Neural progenitor cell (in vitro differentiated cells): Measurements from ENCODE around the gene CNTN2. TPM values are rescaled to one million over a fixed set of nuclear protein-coding genes. Genes with fewer than 3 reads are reported as not detected.

Source experiments
- DNase-seq: peaks from one replicate; pipeline ENCODE4 v3.0.0-alpha.2; 2016; ENCODE audit warnings: low spot score
- H2AFZ ChIP-seq: fragments of 200-600 bp; sonication (generic); replicated peaks from 2 replicates; pipeline ENCODE4 v1.6.1; 2016; ENCODE audit warnings: antibody characterized with exemption
- H3F3A ChIP-seq: fragments of 200-600 bp; sonication (generic); 2 replicates; pipeline ENCODE4 v1.6.1; 2016; ENCODE audit warnings: antibody characterized with exemption, low read depth
- H3K27ac ChIP-seq: fragments of 200-600 bp; sonication (generic); 2 replicates; pipeline ENCODE4 v1.5.1; 2016; ENCODE audit warnings: mild to moderate bottlenecking
- H3K27me3 ChIP-seq: fragments of 200-600 bp; sonication (generic); 2 replicates; pipeline ENCODE4 v1.6.1; 2016; ENCODE audit warnings: mild to moderate bottlenecking, moderate library complexity
- H3K36me3 ChIP-seq: fragments of 200-600 bp; sonication (generic); 2 replicates; pipeline ENCODE4 v1.5.1; 2016
- H3K4me1 ChIP-seq: fragments of 200-600 bp; sonication (generic); 2 replicates; pipeline ENCODE4 v1.6.1; 2016; ENCODE audit warnings: mixed run types
- H3K4me2 ChIP-seq: fragments of 200-600 bp; sonication (generic); 2 replicates; pipeline ENCODE4 v1.6.1; 2016
- H3K4me3 ChIP-seq: fragments of 200-600 bp; sonication (generic); 2 replicates; pipeline ENCODE4 v1.5.1; 2016
- H3K79me2 ChIP-seq: fragments of 200-600 bp; sonication (generic); 2 replicates; pipeline ENCODE4 v1.6.1; 2016; ENCODE audit warnings: low read depth
- H3K9ac ChIP-seq: fragments of 200-600 bp; sonication (generic); 2 replicates; pipeline ENCODE4 v1.6.1; 2016
- H3K9me3 ChIP-seq: fragments of 200-600 bp; sonication (generic); 2 replicates; pipeline ENCODE4 v1.5.1; 2016; ENCODE audit warnings: low read depth
- H4K20me1 ChIP-seq: fragments of 200-600 bp; sonication (generic); 2 replicates; pipeline ENCODE4 v1.6.1; 2016; ENCODE audit warnings: low read depth
- H3K27ac Mint-ChIP-seq: 3 replicates; pipeline ENCODE4 v1.8.0; 2021; ENCODE audit warnings: mixed read lengths
- H3K27me3 Mint-ChIP-seq: 2 replicates; pipeline ENCODE4 v1.8.0; 2022; ENCODE audit warnings: low read depth, mild to moderate bottlenecking, inconsistent platforms, moderate library complexity, mixed read lengths; ENCODE audit not compliant: insufficient read depth
- H3K36me3 Mint-ChIP-seq: 3 replicates; pipeline ENCODE4 v1.8.0; 2021; ENCODE audit warnings: mixed read lengths
- H3K4me1 Mint-ChIP-seq: 3 replicates; pipeline ENCODE4 v1.8.0; 2021; ENCODE audit warnings: mixed read lengths
- H3K4me3 Mint-ChIP-seq: 3 replicates; pipeline ENCODE4 v1.8.0; 2021; ENCODE audit warnings: mild to moderate bottlenecking, moderate library complexity, mixed read lengths
- H3K9me3 Mint-ChIP-seq: 3 replicates; pipeline ENCODE4 v1.8.0; 2020; ENCODE audit warnings: mixed read lengths
- CTCF ChIP-seq: fragments of 200-600 bp; sonication (generic); IDR thresholded peaks from 2 replicates; pipeline ENCODE4 v1.5.1; 2017; ENCODE audit warnings: antibody characterized with exemption, mild to moderate bottlenecking
- EZH2 ChIP-seq: fragments of 200-600 bp; sonication (generic); IDR thresholded peaks from 2 replicates; pipeline ENCODE4 v1.6.1; 2017; ENCODE audit warnings: antibody characterized with exemption, mild to moderate bottlenecking, moderate library complexity
- EZH2phosphoT487 ChIP-seq: fragments of 200-600 bp; sonication (generic); IDR thresholded peaks from 2 replicates; pipeline ENCODE4 v1.6.1; 2017; ENCODE audit warnings: antibody characterized with exemption
- total RNA-seq: library from RNA; depleted of rRNA; stranded (reverse); fragments of >200 nt; gene quantifications from 2 replicates; pipeline ENCODE4 v1.2.3, GENCODE V29; 2015; ENCODE audit warnings: low replicate concordance

CNTN2 gene
- total RNA-seq, 1 donor from 2014 or later, result 8.4 TPM

GRCh38 chr1:205013683-205014367, 29.2 kb upstream of the CNTN2 start:
- Mint-ChIP-seq H3K27ac (peak overlapping the region; percentile 89), H3K9me3 (no peaks in the 10 kb centered on the region), H3K36me3 (no peaks in the 10 kb centered on the region), H3K4me3 (peak overlapping the region; percentile 53), H3K4me1 (peaks cover 54% of the 10 kb centered on the region), H3K27me3 (peaks cover 14% of the 10 kb centered on the region)
- Histone ChIP-seq H3K27me3 (no peaks in the 10 kb centered on the region), H3K4me1 (peaks cover 34% of the 10 kb centered on the region), H3K4me3 (no peak overlapping the region), H3K9ac (no peak overlapping the region), H3K79me2 (no peaks in the 10 kb centered on the region), H3K36me3 (no peaks in the 10 kb centered on the region), H3K4me2 (peak overlapping the region; percentile 61), H3K9me3 (no peaks in the 10 kb centered on the region), H4K20me1 (no peaks in the 10 kb centered on the region), H2AFZ (peak overlapping the region; percentile 63), H3K27ac (peak overlapping the region; percentile 37), H3F3A (peaks cover 29% of the 10 kb centered on the region)
- DNase-seq, result peak; percentile 67
- no peak for TF ChIP-seq EZH2phosphoT487
- TF ChIP-seq CTCF, result no peak
- TF ChIP-seq EZH2, result no peak

- H3K9me3 Mint-ChIP-seq, result no peaks in the 10 kb centered on the region
These were observed 28.2 kb upstream of the CNTN2 start for GRCh38 chr1:205014783-205015182.

GRCh38 chr1:205015241-205015640, 27.8 kb upstream of the CNTN2 start:
- Histone ChIP-seq H4K20me1 (no peaks in the 10 kb centered on the region), H3K4me1 (peaks cover 34% of the 10 kb centered on the region), H3K36me3 (no peaks in the 10 kb centered on the region), H3K4me2 (no peak overlapping the region), H3K27me3 (no peaks in the 10 kb centered on the region), H3K27ac (no peak overlapping the region), H2AFZ (no peak overlapping the region), H3K9ac (no peak overlapping the region), H3K4me3 (no peak overlapping the region), H3F3A (peaks cover 29% of the 10 kb centered on the region), H3K9me3 (no peaks in the 10 kb centered on the region), H3K79me2 (no peaks in the 10 kb centered on the region)
- TF ChIP-seq EZH2phosphoT487, result no peak
- TF ChIP-seq CTCF, result no peak
- TF ChIP-seq EZH2, result no peak
- no peak for DNase-seq
- peaks cover 11% of the 10 kb centered on the region for H3K27me3 Mint-ChIP-seq
- no peaks in the 10 kb centered on the region for H3K36me3 Mint-ChIP-seq
- peaks cover 45% of the 10 kb centered on the region for H3K4me1 Mint-ChIP-seq
- H3K4me3 Mint-ChIP-seq, result no peak overlapping the region
- no peak overlapping the region for H3K27ac Mint-ChIP-seq
- H3K9me3 Mint-ChIP-seq, result no peaks in the 10 kb centered on the region

More at GRCh38 chr1:205014783-205015182, 28.2 kb upstream of the CNTN2 start:
- Histone ChIP-seq H3K9me3 (no peaks in the 10 kb centered on the region), H3K4me1 (peaks cover 34% of the 10 kb centered on the region), H3K4me2 (peak overlapping the region; percentile 61), H3F3A (peaks cover 29% of the 10 kb centered on the region), H3K27ac (no peak overlapping the region), H3K36me3 (no peaks in the 10 kb centered on the region), H4K20me1 (no peaks in the 10 kb centered on the region), H3K4me3 (no peak overlapping the region), H3K79me2 (no peaks in the 10 kb centered on the region), H3K9ac (no peak overlapping the region), H2AFZ (no peak overlapping the region), H3K27me3 (no peaks in the 10 kb centered on the region)
- H3K4me1 Mint-ChIP-seq, result peaks cover 47% of the 10 kb centered on the region
- TF ChIP-seq EZH2, result no peak
- no peak for TF ChIP-seq CTCF
- TF ChIP-seq EZH2phosphoT487, result no peak
- H3K4me3 Mint-ChIP-seq, result no peak overlapping the region
- no peak for DNase-seq
- no peak overlapping the region for H3K27ac Mint-ChIP-seq
- H3K27me3 Mint-ChIP-seq, result peaks cover 13% of the 10 kb centered on the region
- H3K36me3 Mint-ChIP-seq, result no peaks in the 10 kb centered on the region
